HuH-7.5 (cell line): ENCODE results near the gene TASP1.

Experiments used
- DNase-seq: peaks from one replicate; pipeline ENCODE4 v3.0.0; 2011; ENCODE audit warnings: low spot score

TASP1 gene

GRCh38 chr20:13342469-13343242 is 296.1 kb downstream of the TASP1 start:
- DNase-seq, result peak; percentile 68

- no peak for DNase-seq
These were observed 296.9 kb downstream of the TASP1 start for GRCh38 chr20:13341737-13342393.

- no peak for DNase-seq
These were observed 298.6 kb downstream of the TASP1 start for GRCh38 chr20:13340088-13340487.
